Fibroblast of the aortic adventitia (primary cell): ENCODE measurements around the gene RAB9B. TPM values are rescaled to one million over a fixed set of nuclear protein-coding genes. Genes with fewer than 3 reads are reported as not detected.

Source experiments
- DNase-seq: peaks from one replicate; pipeline ENCODE4 v3.0.0-alpha.2; 2010; ENCODE audit warnings: low read depth
- H3K4me3 ChIP-seq: 2 replicates; pipeline ENCODE4 v1.5.1; 2011; ENCODE audit warnings: low read depth, mild to moderate bottlenecking, control low read depth, low read length, moderate library complexity
- total RNA-seq: library from RNA; depleted of rRNA; stranded (reverse); fragments of >200 nt; gene quantifications from 2 replicates; pipeline ENCODE4 v1.2.3, GENCODE V29; 2012; ENCODE audit warnings: low replicate concordance
- TF ChIP-seq, protein P1 (sequence below): IDR thresholded peaks from 2 replicates; pipeline ENCODE4 v1.5.1; 2011; ENCODE audit warnings: mild to moderate bottlenecking, low read length, control low read depth, inconsistent platforms; ENCODE audit not compliant: insufficient read depth

The RAB9B gene
- total RNA-seq, 1 donor, result 1.9 TPM

DNA sequence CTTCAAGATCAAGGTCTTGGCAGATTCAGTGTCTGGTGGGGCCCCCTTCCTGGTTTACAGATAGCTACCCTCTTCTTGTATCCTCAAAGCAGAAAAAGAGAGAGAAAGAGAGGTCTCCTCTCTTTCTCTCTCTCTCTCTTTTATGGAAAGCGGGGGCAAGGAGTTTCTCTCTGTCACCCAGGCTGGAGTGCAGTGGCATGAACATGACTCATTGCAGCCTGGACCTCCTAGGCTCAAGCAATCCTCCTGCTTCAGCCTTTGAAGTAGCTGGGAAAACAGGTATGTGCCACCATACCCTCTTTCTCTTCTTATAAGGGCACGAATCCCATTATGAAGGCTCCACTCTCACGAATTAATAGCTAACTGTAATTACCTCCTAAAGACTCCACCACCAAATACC lies 20.2 kb downstream of the RAB9B start:
- TF ChIP-seq, protein P1, sequence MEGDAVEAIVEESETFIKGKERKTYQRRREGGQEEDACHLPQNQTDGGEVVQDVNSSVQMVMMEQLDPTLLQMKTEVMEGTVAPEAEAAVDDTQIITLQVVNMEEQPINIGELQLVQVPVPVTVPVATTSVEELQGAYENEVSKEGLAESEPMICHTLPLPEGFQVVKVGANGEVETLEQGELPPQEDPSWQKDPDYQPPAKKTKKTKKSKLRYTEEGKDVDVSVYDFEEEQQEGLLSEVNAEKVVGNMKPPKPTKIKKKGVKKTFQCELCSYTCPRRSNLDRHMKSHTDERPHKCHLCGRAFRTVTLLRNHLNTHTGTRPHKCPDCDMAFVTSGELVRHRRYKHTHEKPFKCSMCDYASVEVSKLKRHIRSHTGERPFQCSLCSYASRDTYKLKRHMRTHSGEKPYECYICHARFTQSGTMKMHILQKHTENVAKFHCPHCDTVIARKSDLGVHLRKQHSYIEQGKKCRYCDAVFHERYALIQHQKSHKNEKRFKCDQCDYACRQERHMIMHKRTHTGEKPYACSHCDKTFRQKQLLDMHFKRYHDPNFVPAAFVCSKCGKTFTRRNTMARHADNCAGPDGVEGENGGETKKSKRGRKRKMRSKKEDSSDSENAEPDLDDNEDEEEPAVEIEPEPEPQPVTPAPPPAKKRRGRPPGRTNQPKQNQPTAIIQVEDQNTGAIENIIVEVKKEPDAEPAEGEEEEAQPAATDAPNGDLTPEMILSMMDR, result no peak
- no peak overlapping the region for H3K4me3 ChIP-seq
- no peak for DNase-seq

DNA sequence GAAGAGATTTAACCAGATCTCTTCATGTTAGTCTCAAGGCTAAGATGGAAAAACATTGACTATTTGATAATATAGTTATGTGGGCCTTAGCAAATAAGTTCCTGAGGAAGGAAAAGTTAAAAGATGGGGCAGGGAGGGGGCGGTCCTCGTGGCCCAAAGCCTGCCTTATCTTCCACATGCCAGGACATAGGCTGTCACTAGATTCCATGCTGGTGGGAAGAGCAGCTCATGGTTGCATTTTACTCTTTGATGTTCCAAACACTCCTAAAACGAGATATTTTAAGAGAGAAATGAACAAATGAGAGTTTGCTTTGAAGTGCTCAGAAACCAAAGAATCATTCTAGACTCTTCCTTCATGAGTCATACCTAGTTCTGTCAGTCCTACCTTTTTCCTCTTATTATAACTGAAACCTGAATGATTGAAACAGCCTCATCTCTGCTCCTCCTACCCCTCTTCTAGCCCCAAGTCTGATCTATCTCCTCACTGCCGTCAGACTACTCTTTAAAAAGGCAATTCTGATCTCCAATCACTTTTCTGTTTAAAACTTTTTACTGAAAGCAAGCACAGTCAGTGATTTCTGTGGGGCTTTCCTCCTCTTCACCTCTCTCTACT lies 25.1 kb downstream of the RAB9B start:
- no peak for DNase-seq
- TF ChIP-seq, protein P1, result no peak
- no peak overlapping the region for H3K4me3 ChIP-seq

DNA sequence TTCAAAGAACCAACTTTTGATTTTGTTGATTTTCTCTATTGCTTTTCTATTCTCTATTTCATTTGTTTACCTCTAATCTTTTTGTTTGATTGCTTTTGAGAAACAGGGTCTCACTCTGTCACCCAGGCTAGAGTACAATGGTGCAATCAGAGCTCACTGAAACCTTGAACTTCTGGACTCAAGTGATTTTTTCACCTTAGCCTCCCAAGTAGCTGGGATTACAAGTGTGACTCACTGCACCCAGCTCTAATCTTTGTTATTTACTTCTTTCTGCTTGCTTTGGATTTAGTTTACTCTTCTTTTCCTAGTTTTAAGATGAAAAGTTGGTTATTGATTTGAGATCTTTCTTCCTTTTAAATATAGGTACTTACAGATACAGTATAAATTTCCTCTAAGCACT lies 26.2 kb downstream of the RAB9B start:
- TF ChIP-seq, protein P1, result no peak
- no peak for DNase-seq
- H3K4me3 ChIP-seq, result no peak overlapping the region

DNA sequence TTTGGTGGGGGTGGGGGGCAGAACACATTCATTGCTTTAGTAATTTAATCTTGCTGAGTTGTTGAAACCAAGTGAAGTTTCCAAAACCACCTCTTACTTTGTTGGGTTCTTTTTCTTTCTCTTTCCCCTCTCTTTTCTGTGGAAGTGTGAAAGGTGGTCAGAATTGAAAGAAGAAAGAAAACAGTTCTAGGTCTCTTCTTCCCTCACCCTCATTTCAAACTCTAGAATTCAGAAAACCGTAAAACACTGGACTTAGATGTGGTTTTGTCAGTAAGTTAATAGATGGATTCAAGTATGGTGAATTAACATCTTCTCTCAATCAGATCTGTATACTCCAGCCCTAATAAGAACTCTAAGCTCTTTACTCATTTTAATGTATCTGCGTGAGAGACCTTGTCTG lies 31.7 kb downstream of the RAB9B start:
- DNase-seq, result no peak
- H3K4me3 ChIP-seq, result no peak overlapping the region
- TF ChIP-seq, protein P1, result no peak

DNA sequence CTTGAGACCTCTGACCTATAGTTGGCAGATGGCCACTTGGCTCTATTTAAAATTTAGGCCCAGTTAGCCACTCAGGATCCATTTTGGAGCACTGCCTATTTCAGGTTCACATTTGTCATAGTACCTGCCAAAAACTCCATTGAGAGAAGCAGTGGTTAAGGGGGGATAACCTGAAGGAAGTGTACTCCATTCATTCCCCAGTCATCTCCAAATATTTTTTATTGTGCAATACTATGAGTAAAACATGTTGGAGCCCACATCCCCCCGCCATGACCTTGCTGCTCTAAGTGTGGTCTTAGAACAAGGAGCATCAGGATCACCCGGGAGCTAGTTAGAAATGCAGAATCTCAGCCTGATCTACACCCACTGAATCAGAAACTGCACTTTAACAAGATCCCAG lies 34.4 kb downstream of the RAB9B start:
- no peak for DNase-seq
- TF ChIP-seq, protein P1, result no peak

DNA sequence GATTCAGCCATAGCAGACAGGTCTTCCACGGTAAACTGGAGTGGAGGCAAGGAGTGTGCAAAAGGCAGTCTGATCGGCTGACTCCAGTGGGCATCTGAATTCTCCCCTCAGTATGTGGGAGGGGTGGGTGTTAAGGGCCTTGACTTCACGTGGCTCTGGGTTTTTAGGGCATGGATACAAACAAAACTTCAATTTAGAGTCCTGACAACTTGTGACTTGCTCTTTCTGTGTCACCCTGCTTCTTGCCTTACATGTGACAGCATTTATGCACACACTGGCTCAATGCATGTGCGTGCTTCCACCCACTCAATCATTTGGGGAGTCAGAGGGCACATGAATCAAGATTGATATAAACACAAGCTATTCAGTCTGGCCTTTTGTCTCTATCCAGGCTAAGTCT lies 37.9 kb downstream of the RAB9B start:
- TF ChIP-seq, protein P1, result no peak
- DNase-seq, result no peak
- no peak overlapping the region for H3K4me3 ChIP-seq

More for the DNA sequence above, 34.4 kb downstream of the RAB9B start:
- no peak overlapping the region for H3K4me3 ChIP-seq

DNA sequence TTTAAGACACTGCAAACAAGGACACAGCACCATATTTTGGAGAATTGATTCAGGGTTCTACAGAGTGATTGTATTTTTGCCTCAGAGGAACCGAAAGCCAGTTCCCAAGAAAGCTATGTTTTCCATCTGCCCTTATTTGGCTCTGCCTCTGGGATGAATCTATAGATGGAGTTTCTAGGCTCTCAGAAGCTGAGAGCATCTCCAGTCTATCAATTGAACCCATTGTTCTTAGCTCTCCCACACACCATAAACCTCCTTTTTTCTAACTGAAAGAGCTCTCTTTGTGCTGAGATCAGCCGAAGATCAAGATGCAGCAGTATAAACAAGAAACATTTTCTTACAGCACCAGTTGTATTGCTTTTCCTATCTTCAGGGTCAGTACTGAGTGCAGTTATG lies 38.5 kb downstream of the RAB9B start:
- TF ChIP-seq, protein P1, result no peak
- DNase-seq, result no peak
- no peak overlapping the region for H3K4me3 ChIP-seq
